HG03575 (cell line): ENCODE results near the gene ACAT1.
"Not testable (repeated sequence)": the region's sequence is repeated elsewhere in the genome, so short reads cannot be mapped to it uniquely, and the experiment has no call there.

ENCODE experiments used
- ATAC-seq: cut with Tn5 transposase; IDR thresholded peaks from one replicate; pipeline ENCODE4 v1.9.1; 2021; ENCODE audit not compliant: unreplicated experiment, insufficient number of reproducible peaks, low FRiP score; ENCODE audit errors: extremely low read depth

Gene ACAT1

GRCh38 chr11:108137212-108137611 lies 15.8 kb downstream of the ACAT1 start:
- no peak for ATAC-seq

GRCh38 chr11:108142304-108142703 lies 20.9 kb downstream of the ACAT1 start:
- ATAC-seq = no peak

DNA sequence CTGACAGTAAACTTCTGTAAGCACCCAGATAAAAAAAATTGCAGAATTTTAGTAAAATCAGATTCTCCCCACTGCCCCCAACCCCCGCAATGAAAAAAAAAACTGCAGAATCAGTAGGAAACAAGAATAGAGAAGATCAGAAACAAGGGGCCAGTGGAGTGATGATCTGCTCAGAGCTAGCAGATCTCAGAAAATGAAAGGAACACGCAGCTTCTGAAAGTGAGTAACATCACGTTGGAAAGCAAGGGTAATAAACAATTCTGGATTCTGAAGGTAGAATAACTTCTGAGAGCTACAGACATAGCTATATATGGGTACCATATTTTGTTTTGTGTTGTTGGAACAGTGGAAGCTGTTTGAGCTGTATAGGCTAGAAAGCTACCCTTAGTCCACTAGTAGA lies 23.2 kb downstream of the ACAT1 start:
- no peak for ATAC-seq

DNA sequence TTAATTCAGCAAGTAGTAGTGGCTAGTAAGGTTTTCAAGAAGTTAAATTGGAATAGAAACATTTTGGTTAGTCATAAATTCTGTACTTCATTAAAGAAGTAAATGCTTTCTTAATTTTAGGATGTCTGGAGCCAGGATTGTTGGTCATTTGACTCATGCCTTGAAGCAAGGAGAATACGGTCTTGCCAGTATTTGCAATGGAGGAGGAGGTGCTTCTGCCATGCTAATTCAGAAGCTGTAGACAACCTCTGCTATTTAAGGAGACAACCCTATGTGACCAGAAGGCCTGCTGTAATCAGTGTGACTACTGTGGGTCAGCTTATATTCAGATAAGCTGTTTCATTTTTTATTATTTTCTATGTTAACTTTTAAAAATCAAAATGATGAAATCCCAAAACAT lies 25.8 kb downstream of the ACAT1 start:
- ATAC-seq = no peak

- ATAC-seq = no peak
Observed at GRCh38 chr11:108148556-108148955, 27.2 kb downstream of the ACAT1 start.

DNA sequence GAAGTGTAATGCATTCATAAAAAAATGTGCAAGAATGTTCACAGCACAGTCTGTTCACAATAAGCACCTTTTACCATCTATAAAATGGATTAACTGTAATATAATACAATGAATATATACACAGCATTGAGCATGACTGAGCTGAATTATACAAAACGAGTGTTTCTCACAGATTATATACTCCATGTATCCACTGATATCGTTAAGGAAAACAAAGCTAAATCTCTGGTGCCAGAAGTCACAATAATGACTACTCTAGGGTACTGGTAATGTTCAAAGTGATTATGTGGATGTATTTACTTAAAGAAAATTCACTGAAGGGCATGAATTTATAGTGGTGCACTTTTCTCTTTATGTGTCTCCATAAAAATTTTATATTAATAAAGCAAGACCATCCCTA lies 33.2 kb downstream of the ACAT1 start:
- no peak for ATAC-seq

DNA sequence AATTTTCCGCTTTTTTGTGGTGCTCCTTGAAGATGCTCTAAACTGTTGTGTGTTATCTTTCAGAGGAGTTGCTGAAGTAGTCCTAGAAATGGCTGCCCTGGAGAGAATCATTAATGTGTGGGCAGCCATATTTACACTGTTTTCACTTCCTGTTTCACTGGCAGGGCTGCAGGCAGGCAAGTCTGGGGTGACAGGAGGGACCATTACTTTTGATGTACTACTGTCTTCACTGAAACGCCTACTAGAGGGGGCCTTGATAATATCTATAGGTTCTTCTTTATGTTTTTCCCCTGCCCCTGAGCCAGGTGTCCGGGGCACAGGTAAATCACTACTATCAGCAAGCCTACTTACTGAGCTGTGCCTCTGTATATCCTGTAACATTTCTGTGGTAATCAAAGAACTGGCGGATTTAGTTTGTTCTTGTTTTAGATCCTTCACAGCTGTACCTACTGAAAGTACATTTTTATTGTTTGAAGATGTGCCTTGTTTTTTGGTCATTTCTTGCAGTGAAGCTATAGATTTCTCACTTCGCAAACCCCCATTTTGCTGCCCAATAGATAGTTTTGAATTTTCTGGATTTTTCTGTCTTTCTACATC lies 39.7 kb downstream of the ACAT1 start:
- peak; percentile 92 for ATAC-seq

DNA sequence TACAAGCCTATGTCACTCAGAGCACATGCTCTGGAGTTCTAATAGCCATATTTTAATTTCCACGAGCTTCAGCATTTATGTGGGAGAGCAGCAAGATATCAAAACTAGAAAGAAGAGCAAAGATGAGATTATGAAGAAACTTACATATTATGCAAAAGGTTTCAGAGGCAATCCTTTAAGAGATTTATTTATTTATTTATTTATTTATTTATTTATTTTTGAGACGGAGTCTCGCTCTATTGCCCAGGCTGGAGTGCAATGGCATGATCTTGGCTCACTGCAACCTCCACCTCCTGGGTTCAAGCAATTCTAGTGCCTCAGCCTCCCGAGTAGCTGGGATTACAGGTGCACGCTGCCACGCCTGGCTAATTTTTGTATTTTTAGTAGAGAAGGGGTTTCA lies 41.5 kb downstream of the ACAT1 start:
- ATAC-seq = not testable (repeated sequence)

DNA sequence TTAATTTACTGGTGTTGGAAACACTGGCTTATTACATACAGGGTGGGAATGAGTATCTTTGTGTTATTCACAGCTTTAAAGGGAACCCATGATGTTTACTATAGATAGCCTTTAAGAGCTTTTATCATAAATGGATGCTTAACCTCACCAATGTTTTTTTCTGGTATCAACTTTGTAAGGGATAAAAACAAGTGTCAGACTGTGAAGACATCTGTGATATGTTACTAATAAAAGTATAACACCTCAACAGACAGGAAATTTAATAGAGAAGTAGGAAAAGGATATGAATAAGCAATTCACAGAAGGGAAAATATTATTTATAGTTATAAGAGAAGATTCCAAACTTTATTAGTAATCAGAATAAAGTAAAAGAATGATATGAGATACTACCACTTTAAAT lies 46.3 kb downstream of the ACAT1 start:
- no peak for ATAC-seq

DNA sequence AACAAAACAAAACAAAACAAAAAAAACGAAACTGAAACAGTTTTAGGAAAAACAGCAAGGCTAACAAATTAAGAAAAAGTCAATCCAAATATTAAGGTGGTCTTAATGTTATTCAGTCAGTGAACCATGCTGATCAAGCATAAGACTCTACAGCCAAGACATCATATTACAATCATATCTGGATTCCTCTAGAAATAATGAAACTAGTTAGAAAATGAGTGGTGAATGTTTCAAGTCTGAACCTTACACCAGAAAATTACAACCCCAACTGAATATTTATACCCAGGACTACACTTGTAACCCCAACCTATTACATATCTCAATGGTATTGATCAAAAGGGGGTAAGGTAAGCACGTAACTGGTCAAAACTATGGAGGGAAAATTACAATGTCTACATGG lies 48.8 kb downstream of the ACAT1 start:
- ATAC-seq = no peak

DNA sequence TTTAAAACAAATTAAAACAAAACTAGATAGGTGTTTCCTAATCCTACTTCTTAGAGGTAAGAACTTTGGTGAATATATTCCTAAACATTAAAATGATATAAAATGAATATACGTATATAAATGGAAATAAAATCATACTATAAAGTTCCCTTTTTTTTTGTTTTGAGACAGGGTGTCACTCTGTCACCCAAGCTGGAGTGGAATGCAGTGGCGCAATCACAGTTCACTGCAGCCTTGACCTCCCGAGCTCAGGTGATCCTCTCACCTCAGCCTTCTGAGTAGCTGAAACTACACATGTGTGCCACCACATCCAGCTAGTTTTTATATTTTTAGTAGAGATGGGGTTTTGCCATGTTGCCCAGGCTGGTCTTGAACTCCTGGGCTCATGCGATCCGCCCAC lies 56.2 kb downstream of the ACAT1 start:
- no peak for ATAC-seq

DNA sequence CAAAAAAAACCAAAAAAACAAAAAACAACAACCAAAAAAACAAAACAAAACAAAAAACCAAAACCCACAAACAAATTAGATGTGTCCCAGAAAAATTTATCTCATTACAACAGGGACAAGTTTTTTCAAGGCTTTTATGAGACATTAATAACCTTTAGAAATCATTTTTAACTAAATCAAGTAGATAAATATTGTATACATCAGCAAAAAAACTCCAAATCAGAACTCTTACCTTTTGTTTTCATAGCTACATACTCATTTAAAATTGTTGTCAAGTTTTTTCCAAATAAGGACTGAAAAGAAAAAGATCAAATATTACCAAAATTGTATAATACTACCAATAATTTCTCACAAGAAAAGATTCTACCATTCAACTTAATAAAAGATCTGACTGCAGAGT lies 72.4 kb downstream of the ACAT1 start:
- no peak for ATAC-seq

DNA sequence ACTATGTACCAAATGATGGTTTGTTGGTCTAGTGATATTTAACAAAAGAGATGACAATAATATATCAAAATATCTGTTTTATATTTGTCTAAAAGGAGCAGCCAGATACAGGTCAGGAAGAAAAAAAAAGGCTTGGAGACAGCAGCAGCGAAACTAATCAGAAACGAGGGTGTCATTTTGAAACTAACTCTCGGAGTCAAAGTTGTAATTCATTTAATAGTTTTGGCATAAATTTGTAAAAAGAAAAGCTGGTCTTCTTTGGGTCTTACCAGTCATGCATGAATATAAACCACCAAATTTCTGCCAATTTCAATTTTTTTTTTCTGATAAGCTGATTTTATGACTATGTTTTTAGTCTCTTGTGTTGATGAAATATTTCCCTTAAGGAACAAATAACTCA lies 75.5 kb downstream of the ACAT1 start:
- no peak for ATAC-seq
